Parathyroid adenoma (tissue), 2 donors: ENCODE data around the gene DSG3.

Experiments
- H2AFZ ChIP-seq: fragments of 300-600 bp; sonication (generic); one replicate; pipeline ENCODE4 v1.7.0; 2017; ENCODE audit warnings: antibody characterized with exemption, mild to moderate bottlenecking
- H3K27ac ChIP-seq: fragments of 300-600 bp; sonication (generic); one replicate; pipeline ENCODE4 v1.7.0; 2017
- H3K27me3 ChIP-seq: fragments of 300-600 bp; sonication (generic); one replicate; pipeline ENCODE4 v1.7.0; 2017; ENCODE audit warnings: low read length; ENCODE audit not compliant: control insufficient read depth, insufficient read depth
- H3K36me3 ChIP-seq: fragments of 300-600 bp; sonication (generic); one replicate; pipeline ENCODE4 v1.7.0; 2017; ENCODE audit warnings: low read length; ENCODE audit not compliant: control insufficient read depth, insufficient read depth
- H3K4me1 ChIP-seq: fragments of 300-600 bp; sonication (generic); one replicate; pipeline ENCODE4 v1.7.0; 2017; ENCODE audit warnings: control low read depth
- H3K4me2 ChIP-seq: fragments of 300-600 bp; sonication (generic); one replicate; pipeline ENCODE4 v1.7.0; 2017; ENCODE audit warnings: low read length
- H3K4me3 ChIP-seq: fragments of 300-600 bp; sonication (generic); one replicate; pipeline ENCODE4 v1.7.0; 2017; ENCODE audit warnings: low read depth, low read length
- H3K79me2 ChIP-seq: fragments of 300-600 bp; sonication (generic); one replicate; pipeline ENCODE4 v1.7.0; 2017; ENCODE audit warnings: control low read depth
- H3K9ac ChIP-seq: fragments of 300-600 bp; sonication (generic); one replicate; pipeline ENCODE4 v1.7.0; 2017; ENCODE audit warnings: mild to moderate bottlenecking
- H3K9me3 ChIP-seq: fragments of 300-600 bp; sonication (generic); one replicate; pipeline ENCODE4 v1.7.0; 2017; ENCODE audit warnings: low read length; ENCODE audit not compliant: control insufficient read depth
- CTCF ChIP-seq: fragments of 300-600 bp; sonication (generic); IDR thresholded peaks from one replicate; pipeline ENCODE4 v1.7.0; 2017; ENCODE audit warnings: antibody characterized with exemption, mild to moderate bottlenecking
- donor health status: primary hyperparathyroidism.

DSG3 gene

GRCh38 chr18:31509571-31509970 is 62.0 kb downstream of the DSG3 start:
- no peaks in the 10 kb centered on the region for H3K36me3 ChIP-seq
- no peaks in the 10 kb centered on the region for H3K9me3 ChIP-seq
- H3K27me3 ChIP-seq, result no peaks in the 10 kb centered on the region
- peaks cover 44% of the 10 kb centered on the region for H3K4me1 ChIP-seq
- no peak for TF ChIP-seq CTCF
- H3K27ac ChIP-seq, result peak overlapping the region; percentile 59
- H3K9ac ChIP-seq, result no peak overlapping the region
- H3K4me2 ChIP-seq, result peak overlapping the region; percentile 46
- no peak overlapping the region for H2AFZ ChIP-seq
- H3K79me2 ChIP-seq, result peaks cover 25% of the 10 kb centered on the region
- H3K4me3 ChIP-seq, result no peak overlapping the region

- H3K9ac ChIP-seq, result no peak overlapping the region
- no peaks in the 10 kb centered on the region for H3K36me3 ChIP-seq
- H3K79me2 ChIP-seq, result peaks cover 25% of the 10 kb centered on the region
- no peak overlapping the region for H2AFZ ChIP-seq
- H3K9me3 ChIP-seq, result no peaks in the 10 kb centered on the region
- peaks cover 44% of the 10 kb centered on the region for H3K4me1 ChIP-seq
- TF ChIP-seq CTCF, result peak; percentile 6
- H3K27ac ChIP-seq, result peak overlapping the region; percentile 59
- peak overlapping the region; percentile 46 for H3K4me2 ChIP-seq
- no peak overlapping the region for H3K4me3 ChIP-seq
- no peaks in the 10 kb centered on the region for H3K27me3 ChIP-seq
Observed at GRCh38 chr18:31510319-31510718, 62.8 kb downstream of the DSG3 start.

- Histone ChIP-seq H3K4me1 (peaks cover 44% of the 10 kb centered on the region), H3K4me3 (no peak overlapping the region), H3K79me2 (peaks cover 24% of the 10 kb centered on the region), H3K9ac (no peak overlapping the region), H2AFZ (no peak overlapping the region), H3K4me2 (peak overlapping the region; percentile 5), H3K27ac (peak overlapping the region; percentile 59), H3K9me3 (no peaks in the 10 kb centered on the region), H3K36me3 (no peaks in the 10 kb centered on the region), H3K27me3 (no peaks in the 10 kb centered on the region)
- TF ChIP-seq CTCF, result peak; percentile 20
Observed at GRCh38 chr18:31511098-31511497, 63.6 kb downstream of the DSG3 start.

GRCh38 chr18:31512203-31512764 is 64.7 kb downstream of the DSG3 start:
- no peak overlapping the region for H3K9ac ChIP-seq
- H3K4me3 ChIP-seq, result no peak overlapping the region
- H3K9me3 ChIP-seq, result no peaks in the 10 kb centered on the region
- H3K4me2 ChIP-seq, result no peak overlapping the region
- no peak for TF ChIP-seq CTCF
- H3K27ac ChIP-seq, result peak overlapping the region; percentile 5
- no peak overlapping the region for H2AFZ ChIP-seq
- peaks cover 24% of the 10 kb centered on the region for H3K79me2 ChIP-seq
- no peaks in the 10 kb centered on the region for H3K27me3 ChIP-seq
- peaks cover 44% of the 10 kb centered on the region for H3K4me1 ChIP-seq
- no peaks in the 10 kb centered on the region for H3K36me3 ChIP-seq

GRCh38 chr18:31513189-31513935 is 65.8 kb downstream of the DSG3 start:
- peaks cover 27% of the 10 kb centered on the region for H3K79me2 ChIP-seq
- H3K4me1 ChIP-seq, result peaks cover 44% of the 10 kb centered on the region
- no peak overlapping the region for H3K4me3 ChIP-seq
- H3K9me3 ChIP-seq, result no peaks in the 10 kb centered on the region
- peak overlapping the region; percentile 10 for H3K27ac ChIP-seq
- peak overlapping the region; percentile 29 for H3K4me2 ChIP-seq
- TF ChIP-seq CTCF, result no peak
- no peaks in the 10 kb centered on the region for H3K36me3 ChIP-seq
- no peaks in the 10 kb centered on the region for H3K27me3 ChIP-seq
- H2AFZ ChIP-seq, result no peak overlapping the region
- no peak overlapping the region for H3K9ac ChIP-seq
